ENCODE results near the gene SPG11.
"Not testable (repeated sequence)": the region's sequence is repeated elsewhere in the genome, so short reads cannot be mapped to it uniquely, and the experiment has no call there.

Gene SPG11

GRCh38 chr15:44532689-44533088, 130.8 kb downstream of the SPG11 start:
- DNase-seq (ENCODE audit: extremely low read depth in 1 of 2, low read depth in 1 of 2) = no peak

- DNase-seq (ENCODE audit: extremely low read depth in 1 of 2, low read depth in 1 of 2) = not testable (repeated sequence)
Measured at GRCh38 chr15:44532275-44532674, 131.2 kb downstream of the SPG11 start.

GRCh38 chr15:44530653-44531052, 132.8 kb downstream of the SPG11 start:
- DNase-seq (ENCODE audit: extremely low read depth in 1 of 2, low read depth in 1 of 2) = no peak

GRCh38 chr15:44529864-44530604, 133.4 kb downstream of the SPG11 start:
- no peak for DNase-seq (ENCODE audit: extremely low read depth in 1 of 2, low read depth in 1 of 2)

GRCh38 chr15:44527241-44527640, 136.2 kb downstream of the SPG11 start:
- no peak for DNase-seq (ENCODE audit: extremely low read depth in 1 of 2, low read depth in 1 of 2)

- no peak for DNase-seq (ENCODE audit: extremely low read depth in 1 of 2, low read depth in 1 of 2)
Measured at GRCh38 chr15:44525018-44525417, 138.4 kb downstream of the SPG11 start.

GRCh38 chr15:44519537-44519936, 143.9 kb downstream of the SPG11 start:
- DNase-seq (ENCODE audit: extremely low read depth in 1 of 2, low read depth in 1 of 2) = no peak

- no peak for DNase-seq (ENCODE audit: extremely low read depth in 1 of 2, low read depth in 1 of 2)
Measured at GRCh38 chr15:44516436-44516835, 147.0 kb downstream of the SPG11 start.

All from stimulated activated CD8-positive, alpha-beta memory T cell treated with anti-CD3 and anti-CD28 coated beads, Interleukin-7, amount 100 ng/mL, for 48 hours (primary cell).